OCI-LY3 (cell line): ENCODE results near the gene RSAD1.

Experiments
- CTCF ChIP-seq: fragments of 200-600, 300-600 bp; sonication (generic); IDR thresholded peaks from 2 replicates; pipeline ENCODE4 v1.5.1; 2014; ENCODE audit warnings: antibody characterized with exemption, low read length, low read depth
- EZH2phosphoT487 ChIP-seq: fragments of 200-600 bp; shearing (Covaris generic); IDR thresholded peaks from 2 replicates; pipeline ENCODE4 v1.6.1; 2018; ENCODE audit warnings: antibody characterized with exemption, mixed run types, low read depth

GRCh38 chr17:50498021-50498874 lies 19.6 kb downstream of the RSAD1 start:
- no peak for TF ChIP-seq CTCF
- TF ChIP-seq EZH2phosphoT487 = no peak
